Activated CD4-positive, CD25-positive, alpha-beta regulatory T cell treated with anti-CD3 and anti-CD28 coated beads, Interleukin-2, amount 50 U/mL, for 24 hours (primary cell): ENCODE results near the gene SRGN.

Experiments used
- ATAC-seq, 2 donors: fragments of 150-1000 bp; cut with Tn5 transposase; one replicate each; pipeline ENCODE4 v1.10.0; 2021; ENCODE audit warnings: mild to moderate bottlenecking in 1 of 2, moderate library complexity in 1 of 2

SRGN gene

GRCh38 chr10:69061305-69062161, 26.4 kb upstream of the SRGN start:
- ATAC-seq: peak; percentile 44 to 51

DNA sequence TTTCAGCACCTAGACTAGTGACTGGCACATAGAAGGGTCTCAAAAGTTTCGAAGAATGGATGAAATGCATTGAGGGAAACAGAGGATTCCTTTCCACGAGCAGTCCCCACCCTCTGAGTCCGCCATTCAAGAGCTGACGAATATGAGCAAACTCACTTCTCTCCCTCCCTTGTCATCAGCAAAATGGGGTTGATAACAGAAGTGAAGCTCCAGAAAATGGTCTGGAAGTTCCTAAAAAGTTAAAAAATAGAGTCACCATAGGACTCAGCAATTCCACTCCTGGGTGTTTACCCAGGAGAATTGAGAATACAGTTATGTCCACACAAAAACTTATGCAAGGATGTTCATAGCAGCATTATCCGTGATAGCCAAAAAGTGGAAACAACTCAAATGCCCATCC, 25.0 kb upstream of the SRGN start:
- no peak for ATAC-seq

DNA sequence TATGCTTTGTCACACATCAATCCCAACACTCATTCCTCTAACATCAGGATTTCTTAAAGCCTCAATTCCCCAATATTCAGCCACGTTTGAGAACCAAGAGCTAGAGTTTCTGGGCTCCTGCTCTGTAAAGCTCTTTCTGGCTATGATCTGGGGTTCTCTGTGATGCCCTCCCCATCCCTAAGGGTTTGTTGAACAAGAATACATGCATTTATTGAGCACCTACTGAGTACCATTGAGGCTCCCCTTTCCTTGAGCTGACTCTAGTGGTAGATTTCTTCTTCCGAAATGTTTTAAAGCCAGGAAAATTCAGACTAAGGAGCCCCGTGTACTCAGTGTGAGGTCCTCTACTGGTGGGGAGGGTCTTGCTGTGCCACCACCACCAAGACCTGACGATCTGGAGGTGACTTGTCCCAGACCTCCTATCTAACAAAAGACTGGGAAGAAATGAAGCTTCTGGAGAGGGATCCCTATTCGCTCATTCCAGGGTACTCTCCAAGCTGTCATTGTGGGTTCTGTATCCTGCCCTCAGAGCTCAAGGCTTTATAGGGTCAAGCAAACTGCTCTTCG, 23.1 kb upstream of the SRGN start:
- ATAC-seq: no peak

DNA sequence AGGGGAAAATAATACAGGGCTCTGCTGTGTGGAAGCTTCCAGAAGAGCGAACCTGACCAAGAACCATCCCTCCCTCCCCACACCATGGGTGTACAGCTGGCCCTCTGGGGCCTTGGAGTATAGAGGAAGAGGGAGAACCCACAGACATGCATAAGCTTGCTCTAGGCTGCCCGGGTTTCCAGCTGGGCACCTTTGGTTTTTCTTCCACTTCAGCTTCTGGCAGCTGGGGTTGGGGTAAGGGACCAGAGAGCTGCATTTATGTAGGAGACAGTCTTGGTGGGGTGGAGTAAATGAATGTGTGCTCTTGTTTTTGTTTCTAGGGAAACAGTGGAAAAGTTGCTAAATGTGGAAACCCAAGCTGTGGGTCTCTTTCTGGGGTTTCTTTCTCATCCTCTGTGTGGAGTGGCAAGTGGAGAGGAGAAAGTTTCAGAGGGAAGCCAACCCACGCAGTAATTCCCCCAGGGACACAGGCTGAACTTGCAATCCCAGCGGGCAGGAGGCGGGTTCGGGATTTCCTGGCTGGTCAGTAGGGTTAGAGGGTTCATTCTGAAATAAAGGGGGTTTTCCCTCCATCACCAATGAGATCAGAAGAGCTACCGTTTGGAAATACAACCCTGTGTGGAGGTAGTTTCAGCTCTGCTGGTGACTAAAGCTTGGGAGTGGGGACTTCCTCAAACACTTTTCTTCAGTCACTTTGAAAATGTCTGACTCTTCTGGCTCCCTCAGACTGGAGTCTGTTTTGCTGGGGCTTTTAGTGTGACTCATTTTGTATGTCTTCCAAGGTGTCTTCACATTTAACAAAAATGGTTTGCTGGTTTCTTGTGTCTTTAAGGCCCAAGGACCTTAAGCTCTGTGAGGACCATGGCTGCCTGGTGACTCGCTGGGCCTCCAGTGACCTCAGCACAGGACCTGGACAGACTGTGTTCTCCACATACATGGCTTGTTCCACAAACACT, 22.2 kb upstream of the SRGN start:
- peak; percentile 82 to 89 for ATAC-seq

DNA sequence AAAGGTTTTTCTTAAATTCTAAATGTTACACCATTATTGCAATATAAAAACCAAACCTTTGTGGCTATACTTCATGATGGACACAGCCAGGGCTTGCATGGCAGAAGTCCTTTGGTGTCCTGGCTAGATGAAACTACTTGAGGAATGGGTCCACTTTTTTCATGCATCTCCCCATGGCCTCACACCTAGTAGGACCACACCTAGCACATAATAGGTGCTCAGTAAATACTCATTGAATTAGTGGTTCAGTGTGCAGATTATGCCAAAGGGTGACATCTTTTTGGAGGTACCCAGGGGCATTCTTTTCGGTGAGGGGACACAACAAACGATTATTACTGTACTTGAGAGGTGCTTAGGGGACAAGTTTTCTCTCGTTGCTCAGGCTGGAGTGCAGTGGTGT, 20.7 kb upstream of the SRGN start:
- no peak for ATAC-seq

DNA sequence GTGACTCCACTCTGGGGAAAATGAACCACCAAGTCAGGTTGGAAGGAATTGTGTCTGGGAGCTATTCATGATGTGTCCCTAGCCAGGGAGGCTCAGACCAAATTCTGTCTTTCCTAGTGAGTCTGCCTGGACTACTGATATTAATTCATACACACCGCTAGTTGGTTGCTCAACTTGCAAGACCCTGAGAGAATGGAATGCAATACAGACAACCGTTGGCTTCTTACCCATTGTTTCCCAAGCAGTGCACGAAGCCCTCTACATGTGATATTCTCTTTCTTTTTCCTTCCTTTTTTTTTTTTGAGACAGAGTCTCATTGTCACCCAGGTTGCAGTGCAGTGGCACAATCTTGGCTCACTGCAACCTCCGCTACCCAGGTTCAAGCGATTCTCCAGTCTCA, 19.4 kb upstream of the SRGN start:
- no peak for ATAC-seq

GRCh38 chr10:69069090-69070042, 18.5 kb upstream of the SRGN start:
- no peak for ATAC-seq

- ATAC-seq: no peak
These were observed 17.0 kb upstream of the SRGN start for GRCh38 chr10:69070951-69071350.

DNA sequence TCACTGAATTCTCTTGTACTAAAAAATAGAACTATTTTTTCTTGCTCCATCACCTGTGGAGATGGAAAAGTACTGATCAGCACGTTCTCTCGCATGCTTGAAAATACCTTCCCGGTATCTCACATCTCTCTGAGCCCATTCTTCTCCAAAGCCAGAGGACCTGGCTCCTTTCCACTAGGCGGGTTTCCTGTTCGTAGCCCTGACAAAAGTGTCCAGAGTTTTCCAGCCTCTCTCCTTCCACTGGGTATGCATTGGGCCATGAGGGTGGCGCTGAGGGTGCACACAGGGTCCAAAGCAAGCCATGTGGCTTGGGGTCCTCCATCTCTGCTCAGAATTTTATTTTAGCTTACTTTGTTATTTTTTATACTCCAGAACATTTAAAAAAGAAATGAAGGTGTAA, 16.3 kb upstream of the SRGN start:
- ATAC-seq: no peak

GRCh38 chr10:69073026-69073425, 14.9 kb upstream of the SRGN start:
- ATAC-seq: no peak

- no peak for ATAC-seq
These were observed 14.1 kb upstream of the SRGN start for GRCh38 chr10:69073736-69074364.

DNA sequence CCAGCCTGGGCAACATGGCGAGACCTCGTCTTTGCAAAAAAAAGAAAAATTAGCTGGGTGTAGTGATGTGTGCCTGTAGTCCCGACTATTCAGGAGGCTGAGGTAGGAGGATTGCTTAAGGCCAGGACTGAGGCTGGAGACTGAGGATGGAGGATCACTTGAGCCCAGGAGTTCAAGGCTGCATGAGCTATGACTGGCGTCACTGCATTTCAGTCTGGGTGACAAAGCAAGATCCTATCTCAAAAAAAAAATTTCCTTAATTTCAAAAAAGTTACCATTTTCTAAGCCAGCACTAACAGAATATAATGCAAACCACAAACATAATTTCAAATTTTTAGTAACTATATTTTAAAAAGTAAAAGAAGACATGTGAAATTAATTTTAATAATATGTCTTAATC, 13.4 kb upstream of the SRGN start:
- no peak for ATAC-seq

- no peak for ATAC-seq
These were observed 12.5 kb upstream of the SRGN start for GRCh38 chr10:69075431-69075830.

DNA sequence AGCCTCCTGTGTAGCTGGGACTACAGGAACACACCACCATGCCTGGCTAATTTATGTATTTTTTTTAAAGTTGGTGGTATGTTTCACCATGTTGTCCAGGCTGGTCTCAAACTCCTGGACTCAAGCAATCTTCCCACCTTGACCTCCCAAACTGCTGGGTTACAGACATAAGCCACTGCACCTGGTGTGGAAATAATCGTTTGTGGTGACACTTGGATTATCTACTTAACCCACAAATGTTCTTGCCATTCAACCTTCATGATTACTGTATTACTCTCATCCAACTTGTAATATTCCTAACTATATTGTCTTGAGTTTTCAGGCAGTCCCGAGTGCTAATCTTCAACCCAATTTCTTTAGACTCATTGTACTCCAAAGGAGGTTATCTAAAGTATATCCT, 9.6 kb upstream of the SRGN start:
- no peak for ATAC-seq

DNA sequence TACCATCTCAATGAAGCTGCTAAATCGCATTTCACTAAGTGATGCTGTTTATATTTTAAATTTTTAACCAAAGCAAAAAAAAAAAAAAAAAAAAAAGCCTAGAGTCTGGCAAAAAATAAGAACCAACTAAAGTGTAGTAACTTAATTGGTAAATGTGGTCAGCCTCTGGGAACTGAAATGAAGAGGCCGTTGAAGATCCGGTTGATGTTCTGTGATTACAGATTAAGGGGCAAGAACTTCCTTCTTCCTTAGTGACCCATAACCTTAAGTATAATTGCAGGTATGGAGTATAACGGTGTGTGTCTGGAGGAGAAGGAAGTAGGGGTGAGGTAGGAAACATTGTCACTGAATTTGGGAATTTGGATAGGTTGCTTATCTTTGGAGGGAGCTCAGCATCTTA, 7.7 kb upstream of the SRGN start:
- ATAC-seq: no peak

- ATAC-seq: no peak
These were observed 1.8 kb upstream of the SRGN start for GRCh38 chr10:69086001-69086509.

GRCh38 chr10:69088471-69088769, 517 bp downstream of the SRGN start:
- no peak for ATAC-seq

DNA sequence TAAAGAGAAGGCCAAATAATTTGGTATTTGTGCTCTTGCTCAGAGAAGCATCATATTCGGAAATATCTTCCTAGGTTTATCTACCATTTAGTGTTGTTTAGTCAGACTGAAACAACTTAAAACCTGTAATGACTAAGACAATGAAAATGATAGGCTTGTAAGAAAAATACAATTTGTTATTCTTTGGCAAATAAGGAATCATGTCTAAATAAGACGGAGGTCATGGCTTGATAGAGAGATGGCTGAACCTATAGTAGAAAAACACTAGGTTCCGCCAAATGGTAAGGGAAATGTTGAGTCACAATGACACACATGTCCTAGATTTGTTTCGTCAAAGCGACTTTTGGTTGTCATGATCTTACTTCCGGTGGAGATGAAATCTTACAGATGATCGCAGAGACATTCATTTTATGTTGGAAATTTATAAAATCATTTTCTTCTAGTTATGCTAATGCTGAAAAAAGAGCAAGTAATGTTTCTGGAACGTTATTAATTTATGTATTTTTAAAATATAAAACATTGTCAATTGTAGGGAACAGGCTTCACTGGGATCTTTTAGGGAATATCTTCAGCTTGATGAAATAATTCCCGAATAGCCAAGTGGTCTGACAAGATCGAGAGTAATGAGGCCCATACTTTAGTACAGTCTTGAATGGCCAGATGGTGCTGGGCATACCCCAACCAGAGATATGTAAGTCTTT, 1.0 kb downstream of the SRGN start:
- ATAC-seq: peak; percentile 20 to 23

DNA sequence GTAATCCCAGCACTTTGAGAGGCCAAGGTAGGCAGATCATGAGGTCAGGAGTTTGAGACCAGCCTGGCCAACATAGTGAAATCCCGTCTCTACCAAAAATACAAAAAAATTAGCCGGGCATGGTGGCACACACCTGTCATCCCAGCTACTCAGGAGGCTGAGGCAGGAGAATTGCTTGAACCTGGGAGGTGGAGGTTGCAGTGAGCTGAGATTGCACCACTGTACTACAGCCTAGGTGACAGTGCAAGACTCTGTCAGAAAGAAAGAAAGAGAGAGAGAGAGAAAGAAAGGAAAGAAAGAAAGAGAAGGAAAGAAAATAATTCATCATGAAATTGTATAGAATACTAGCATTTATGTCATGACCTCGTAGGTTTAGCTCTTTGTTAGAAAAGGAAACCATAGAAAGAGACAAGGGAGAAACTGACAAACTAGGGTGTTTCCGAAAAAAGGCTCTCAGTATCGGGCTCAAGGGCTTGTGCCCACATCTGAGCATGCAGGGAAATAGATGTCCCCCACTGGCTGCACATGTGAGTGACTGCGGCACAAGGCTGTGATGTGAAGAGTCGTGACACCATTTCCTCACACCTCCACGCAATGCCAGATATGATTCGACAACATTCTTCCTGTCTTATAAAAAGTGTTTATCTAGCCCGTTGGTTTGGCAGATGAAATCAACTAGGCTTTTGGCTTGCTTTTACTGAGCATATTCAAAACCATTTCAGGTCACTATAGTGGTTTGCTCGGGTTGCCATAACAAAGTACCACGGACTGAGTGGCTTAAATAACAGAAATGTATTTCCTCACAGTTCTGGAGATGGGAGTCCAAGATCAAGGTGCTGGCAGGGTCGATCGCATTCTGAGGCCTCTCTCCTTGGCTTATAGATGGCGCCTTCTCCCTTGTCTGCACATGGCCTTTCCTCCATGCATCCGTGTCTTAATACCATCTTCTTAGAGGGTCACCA, 2.0 kb downstream of the SRGN start:
- ATAC-seq: peak; percentile 69 to 80

DNA sequence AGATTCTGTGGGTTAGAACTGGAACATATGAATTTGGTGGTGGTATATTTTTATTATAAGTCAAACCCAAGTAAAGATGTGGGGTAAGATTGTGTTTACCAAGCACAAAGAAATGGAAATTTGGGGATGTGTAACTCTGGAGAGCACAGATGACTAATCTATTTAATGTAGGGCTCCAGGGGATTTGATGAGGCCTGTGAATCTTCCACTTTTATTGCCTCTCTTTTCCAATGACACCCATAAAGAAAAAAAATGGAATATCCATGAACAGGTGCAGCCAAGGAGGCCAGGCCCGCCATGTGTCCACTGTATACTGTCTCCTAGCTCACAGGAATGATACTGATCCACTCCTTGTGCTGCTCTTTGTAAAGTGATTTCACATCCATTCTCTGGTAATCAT, 2.8 kb downstream of the SRGN start:
- ATAC-seq: no peak
